ENCODE measurements around the gene ADAM23. TPM values are rescaled to one million over a fixed set of nuclear protein-coding genes. Genes with fewer than 3 reads are reported as not detected.

The ADAM23 gene
- total RNA-seq, 1 experiment from 2014 or later: 24.6 TPM

DNA sequence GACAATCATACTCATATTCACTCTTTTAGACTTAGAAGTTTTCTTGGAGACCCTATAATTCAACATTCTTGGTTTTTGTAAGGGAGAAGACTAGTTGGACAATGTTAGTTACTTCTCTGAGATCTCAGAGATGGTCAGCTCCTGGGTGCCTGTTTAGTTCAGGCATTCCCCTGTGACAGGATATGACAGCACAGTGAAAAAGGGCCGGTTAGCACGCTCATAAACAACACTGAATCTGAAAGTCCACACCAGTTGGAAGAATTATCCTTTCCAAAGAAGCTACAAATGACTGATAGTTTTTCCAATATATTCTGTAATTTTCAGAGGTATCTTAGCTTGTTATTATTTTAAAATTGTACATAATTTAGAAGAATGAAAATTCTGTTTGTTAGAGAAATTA lies 75.7 kb downstream of the ADAM23 start (continued):
- TF ChIP-seq, protein P1, sequence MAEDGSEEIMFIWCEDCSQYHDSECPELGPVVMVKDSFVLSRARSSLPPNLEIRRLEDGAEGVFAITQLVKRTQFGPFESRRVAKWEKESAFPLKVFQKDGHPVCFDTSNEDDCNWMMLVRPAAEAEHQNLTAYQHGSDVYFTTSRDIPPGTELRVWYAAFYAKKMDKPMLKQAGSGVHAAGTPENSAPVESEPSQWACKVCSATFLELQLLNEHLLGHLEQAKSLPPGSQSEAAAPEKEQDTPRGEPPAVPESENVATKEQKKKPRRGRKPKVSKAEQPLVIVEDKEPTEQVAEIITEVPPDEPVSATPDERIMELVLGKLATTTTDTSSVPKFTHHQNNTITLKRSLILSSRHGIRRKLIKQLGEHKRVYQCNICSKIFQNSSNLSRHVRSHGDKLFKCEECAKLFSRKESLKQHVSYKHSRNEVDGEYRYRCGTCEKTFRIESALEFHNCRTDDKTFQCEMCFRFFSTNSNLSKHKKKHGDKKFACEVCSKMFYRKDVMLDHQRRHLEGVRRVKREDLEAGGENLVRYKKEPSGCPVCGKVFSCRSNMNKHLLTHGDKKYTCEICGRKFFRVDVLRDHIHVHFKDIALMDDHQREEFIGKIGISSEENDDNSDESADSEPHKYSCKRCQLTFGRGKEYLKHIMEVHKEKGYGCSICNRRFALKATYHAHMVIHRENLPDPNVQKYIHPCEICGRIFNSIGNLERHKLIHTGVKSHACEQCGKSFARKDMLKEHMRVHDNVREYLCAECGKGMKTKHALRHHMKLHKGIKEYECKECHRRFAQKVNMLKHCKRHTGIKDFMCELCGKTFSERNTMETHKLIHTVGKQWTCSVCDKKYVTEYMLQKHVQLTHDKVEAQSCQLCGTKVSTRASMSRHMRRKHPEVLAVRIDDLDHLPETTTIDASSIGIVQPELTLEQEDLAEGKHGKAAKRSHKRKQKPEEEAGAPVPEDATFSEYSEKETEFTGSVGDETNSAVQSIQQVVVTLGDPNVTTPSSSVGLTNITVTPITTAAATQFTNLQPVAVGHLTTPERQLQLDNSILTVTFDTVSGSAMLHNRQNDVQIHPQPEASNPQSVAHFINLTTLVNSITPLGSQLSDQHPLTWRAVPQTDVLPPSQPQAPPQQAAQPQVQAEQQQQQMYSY (CRISPR knock-in tag; IDR thresholded peaks at IDR 0.05): no peak
- TF ChIP-seq, protein P2, sequence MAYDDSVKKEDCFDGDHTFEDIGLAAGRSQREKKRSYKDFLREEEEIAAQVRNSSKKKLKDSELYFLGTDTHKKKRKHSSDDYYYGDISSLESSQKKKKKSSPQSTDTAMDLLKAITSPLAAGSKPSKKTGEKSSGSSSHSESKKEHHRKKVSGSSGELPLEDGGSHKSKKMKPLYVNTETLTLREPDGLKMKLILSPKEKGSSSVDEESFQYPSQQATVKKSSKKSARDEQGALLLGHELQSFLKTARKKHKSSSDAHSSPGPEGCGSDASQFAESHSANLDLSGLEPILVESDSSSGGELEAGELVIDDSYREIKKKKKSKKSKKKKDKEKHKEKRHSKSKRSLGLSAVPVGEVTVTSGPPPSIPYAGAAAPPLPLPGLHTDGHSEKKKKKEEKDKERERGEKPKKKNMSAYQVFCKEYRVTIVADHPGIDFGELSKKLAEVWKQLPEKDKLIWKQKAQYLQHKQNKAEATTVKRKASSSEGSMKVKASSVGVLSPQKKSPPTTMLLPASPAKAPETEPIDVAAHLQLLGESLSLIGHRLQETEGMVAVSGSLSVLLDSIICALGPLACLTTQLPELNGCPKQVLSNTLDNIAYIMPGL (CRISPR knock-in tag; IDR thresholded peaks at IDR 0.05): no peak
- TF ChIP-seq, protein P3, sequence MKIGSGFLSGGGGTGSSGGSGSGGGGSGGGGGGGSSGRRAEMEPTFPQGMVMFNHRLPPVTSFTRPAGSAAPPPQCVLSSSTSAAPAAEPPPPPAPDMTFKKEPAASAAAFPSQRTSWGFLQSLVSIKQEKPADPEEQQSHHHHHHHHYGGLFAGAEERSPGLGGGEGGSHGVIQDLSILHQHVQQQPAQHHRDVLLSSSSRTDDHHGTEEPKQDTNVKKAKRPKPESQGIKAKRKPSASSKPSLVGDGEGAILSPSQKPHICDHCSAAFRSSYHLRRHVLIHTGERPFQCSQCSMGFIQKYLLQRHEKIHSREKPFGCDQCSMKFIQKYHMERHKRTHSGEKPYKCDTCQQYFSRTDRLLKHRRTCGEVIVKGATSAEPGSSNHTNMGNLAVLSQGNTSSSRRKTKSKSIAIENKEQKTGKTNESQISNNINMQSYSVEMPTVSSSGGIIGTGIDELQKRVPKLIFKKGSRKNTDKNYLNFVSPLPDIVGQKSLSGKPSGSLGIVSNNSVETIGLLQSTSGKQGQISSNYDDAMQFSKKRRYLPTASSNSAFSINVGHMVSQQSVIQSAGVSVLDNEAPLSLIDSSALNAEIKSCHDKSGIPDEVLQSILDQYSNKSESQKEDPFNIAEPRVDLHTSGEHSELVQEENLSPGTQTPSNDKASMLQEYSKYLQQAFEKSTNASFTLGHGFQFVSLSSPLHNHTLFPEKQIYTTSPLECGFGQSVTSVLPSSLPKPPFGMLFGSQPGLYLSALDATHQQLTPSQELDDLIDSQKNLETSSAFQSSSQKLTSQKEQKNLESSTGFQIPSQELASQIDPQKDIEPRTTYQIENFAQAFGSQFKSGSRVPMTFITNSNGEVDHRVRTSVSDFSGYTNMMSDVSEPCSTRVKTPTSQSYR (CRISPR knock-in tag; IDR thresholded peaks at IDR 0.05): no peak
- TF ChIP-seq, protein P4, sequence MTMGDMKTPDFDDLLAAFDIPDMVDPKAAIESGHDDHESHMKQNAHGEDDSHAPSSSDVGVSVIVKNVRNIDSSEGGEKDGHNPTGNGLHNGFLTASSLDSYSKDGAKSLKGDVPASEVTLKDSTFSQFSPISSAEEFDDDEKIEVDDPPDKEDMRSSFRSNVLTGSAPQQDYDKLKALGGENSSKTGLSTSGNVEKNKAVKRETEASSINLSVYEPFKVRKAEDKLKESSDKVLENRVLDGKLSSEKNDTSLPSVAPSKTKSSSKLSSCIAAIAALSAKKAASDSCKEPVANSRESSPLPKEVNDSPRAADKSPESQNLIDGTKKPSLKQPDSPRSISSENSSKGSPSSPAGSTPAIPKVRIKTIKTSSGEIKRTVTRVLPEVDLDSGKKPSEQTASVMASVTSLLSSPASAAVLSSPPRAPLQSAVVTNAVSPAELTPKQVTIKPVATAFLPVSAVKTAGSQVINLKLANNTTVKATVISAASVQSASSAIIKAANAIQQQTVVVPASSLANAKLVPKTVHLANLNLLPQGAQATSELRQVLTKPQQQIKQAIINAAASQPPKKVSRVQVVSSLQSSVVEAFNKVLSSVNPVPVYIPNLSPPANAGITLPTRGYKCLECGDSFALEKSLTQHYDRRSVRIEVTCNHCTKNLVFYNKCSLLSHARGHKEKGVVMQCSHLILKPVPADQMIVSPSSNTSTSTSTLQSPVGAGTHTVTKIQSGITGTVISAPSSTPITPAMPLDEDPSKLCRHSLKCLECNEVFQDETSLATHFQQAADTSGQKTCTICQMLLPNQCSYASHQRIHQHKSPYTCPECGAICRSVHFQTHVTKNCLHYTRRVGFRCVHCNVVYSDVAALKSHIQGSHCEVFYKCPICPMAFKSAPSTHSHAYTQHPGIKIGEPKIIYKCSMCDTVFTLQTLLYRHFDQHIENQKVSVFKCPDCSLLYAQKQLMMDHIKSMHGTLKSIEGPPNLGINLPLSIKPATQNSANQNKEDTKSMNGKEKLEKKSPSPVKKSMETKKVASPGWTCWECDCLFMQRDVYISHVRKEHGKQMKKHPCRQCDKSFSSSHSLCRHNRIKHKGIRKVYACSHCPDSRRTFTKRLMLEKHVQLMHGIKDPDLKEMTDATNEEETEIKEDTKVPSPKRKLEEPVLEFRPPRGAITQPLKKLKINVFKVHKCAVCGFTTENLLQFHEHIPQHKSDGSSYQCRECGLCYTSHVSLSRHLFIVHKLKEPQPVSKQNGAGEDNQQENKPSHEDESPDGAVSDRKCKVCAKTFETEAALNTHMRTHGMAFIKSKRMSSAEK (CRISPR knock-in tag; IDR thresholded peaks at IDR 0.05; ENCODE audit: borderline replicate concordance): no peak

DNA sequence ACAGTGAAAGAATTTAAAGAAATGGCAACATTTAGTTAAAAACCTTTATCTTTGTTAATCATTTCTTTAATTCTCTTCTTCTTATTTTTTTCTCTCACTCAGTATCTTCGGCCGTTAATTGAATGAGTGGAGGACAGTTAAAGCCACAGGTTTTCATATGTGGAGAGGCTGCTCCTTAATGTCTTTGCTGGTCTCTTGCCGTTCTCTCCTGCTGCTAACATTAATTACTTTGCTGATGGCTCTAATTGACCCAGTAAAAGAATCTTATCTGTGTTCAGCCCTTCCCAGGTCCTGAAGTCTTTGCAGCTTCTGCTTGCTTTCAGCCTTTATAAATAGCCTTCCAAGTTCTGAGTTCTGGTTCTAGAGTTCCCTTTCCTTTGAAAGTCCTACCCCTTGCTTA lies 77.1 kb downstream of the ADAM23 start:
- ChIA-PET CTCF (interaction anchor here (1.3 to 1.5 kb wide), 3 partner anchors 9 to 76 kb away, joined by 3 to 5 read pairs (median 4); no protein-coding TSS in a partner anchor), POLR2A (no interaction called here)
- Mint-ChIP-seq H3K36me3 (no peaks in the 10 kb centered on the region), H3K4me1 (peaks cover 14% of the 10 kb centered on the region), H3K27me3 (ENCODE audit: low read depth) (no peaks in the 10 kb centered on the region), H3K27ac (no peak overlapping the region), H3K9me3 (no peaks in the 10 kb centered on the region), H3K4me3 (no peak overlapping the region)
- TF ChIP-seq NR1H2 (CRISPR knock-in tag; IDR thresholded peaks at IDR 0.05): no peak
- DNase-seq (ENCODE audit: low spot score): no peak
- ATAC-seq: peak; percentile 57

DNA sequence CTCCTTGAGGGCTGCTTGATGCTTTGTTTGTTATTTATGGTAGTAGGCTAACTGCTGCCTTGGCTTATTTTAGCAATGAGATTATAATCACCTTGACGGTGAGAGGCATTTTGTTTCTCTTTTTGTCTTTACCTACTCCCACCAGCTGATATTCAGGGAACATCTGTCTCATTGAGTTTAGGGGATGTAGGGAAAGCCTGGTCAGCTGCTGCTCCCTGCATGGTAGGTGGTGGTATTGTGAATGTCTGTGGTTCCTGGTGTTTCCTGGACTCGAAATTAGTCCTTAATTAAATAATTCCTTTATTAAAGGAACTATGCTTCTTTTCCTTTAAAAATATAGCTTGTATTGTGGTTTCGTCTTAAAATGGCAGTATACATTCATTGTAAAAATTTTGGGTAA lies 77.8 kb downstream of the ADAM23 start:
- no peaks in the 10 kb centered on the region for H3K9me3 Mint-ChIP-seq
- no peak for DNase-seq (ENCODE audit: low spot score)
- TF ChIP-seq JUN (CRISPR knock-in tag; IDR thresholded peaks at IDR 0.05) (no peak), MXD4 (CRISPR knock-in tag; IDR thresholded peaks at IDR 0.05; ENCODE audit: borderline replicate concordance) (no peak), ZBTB21 (CRISPR knock-in tag; IDR thresholded peaks at IDR 0.05; ENCODE audit: borderline replicate concordance) (no peak)
- TF ChIP-seq, protein P5, sequence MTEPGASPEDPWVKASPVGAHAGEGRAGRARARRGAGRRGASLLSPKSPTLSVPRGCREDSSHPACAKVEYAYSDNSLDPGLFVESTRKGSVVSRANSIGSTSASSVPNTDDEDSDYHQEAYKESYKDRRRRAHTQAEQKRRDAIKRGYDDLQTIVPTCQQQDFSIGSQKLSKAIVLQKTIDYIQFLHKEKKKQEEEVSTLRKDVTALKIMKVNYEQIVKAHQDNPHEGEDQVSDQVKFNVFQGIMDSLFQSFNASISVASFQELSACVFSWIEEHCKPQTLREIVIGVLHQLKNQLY (CRISPR knock-in tag; IDR thresholded peaks at IDR 0.05): no peak
- TF ChIP-seq, protein P6, sequence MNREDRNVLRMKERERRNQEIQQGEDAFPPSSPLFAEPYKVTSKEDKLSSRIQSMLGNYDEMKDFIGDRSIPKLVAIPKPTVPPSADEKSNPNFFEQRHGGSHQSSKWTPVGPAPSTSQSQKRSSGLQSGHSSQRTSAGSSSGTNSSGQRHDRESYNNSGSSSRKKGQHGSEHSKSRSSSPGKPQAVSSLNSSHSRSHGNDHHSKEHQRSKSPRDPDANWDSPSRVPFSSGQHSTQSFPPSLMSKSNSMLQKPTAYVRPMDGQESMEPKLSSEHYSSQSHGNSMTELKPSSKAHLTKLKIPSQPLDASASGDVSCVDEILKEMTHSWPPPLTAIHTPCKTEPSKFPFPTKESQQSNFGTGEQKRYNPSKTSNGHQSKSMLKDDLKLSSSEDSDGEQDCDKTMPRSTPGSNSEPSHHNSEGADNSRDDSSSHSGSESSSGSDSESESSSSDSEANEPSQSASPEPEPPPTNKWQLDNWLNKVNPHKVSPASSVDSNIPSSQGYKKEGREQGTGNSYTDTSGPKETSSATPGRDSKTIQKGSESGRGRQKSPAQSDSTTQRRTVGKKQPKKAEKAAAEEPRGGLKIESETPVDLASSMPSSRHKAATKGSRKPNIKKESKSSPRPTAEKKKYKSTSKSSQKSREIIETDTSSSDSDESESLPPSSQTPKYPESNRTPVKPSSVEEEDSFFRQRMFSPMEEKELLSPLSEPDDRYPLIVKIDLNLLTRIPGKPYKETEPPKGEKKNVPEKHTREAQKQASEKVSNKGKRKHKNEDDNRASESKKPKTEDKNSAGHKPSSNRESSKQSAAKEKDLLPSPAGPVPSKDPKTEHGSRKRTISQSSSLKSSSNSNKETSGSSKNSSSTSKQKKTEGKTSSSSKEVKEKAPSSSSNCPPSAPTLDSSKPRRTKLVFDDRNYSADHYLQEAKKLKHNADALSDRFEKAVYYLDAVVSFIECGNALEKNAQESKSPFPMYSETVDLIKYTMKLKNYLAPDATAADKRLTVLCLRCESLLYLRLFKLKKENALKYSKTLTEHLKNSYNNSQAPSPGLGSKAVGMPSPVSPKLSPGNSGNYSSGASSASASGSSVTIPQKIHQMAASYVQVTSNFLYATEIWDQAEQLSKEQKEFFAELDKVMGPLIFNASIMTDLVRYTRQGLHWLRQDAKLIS (CRISPR knock-in tag; IDR thresholded peaks at IDR 0.05; ENCODE audit: borderline replicate concordance): no peak
- TF ChIP-seq, protein P7, sequence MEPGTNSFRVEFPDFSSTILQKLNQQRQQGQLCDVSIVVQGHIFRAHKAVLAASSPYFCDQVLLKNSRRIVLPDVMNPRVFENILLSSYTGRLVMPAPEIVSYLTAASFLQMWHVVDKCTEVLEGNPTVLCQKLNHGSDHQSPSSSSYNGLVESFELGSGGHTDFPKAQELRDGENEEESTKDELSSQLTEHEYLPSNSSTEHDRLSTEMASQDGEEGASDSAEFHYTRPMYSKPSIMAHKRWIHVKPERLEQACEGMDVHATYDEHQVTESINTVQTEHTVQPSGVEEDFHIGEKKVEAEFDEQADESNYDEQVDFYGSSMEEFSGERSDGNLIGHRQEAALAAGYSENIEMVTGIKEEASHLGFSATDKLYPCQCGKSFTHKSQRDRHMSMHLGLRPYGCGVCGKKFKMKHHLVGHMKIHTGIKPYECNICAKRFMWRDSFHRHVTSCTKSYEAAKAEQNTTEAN (CRISPR knock-in tag; IDR thresholded peaks at IDR 0.05): no peak
- ChIA-PET POLR2A (no interaction called here), CTCF (interaction anchor here (1.3 to 1.5 kb wide), 3 partner anchors 10 to 76 kb away, joined by 3 to 5 read pairs (median 4); no protein-coding TSS in a partner anchor)
- H3K36me3 Mint-ChIP-seq: no peaks in the 10 kb centered on the region
- H3K4me1 Mint-ChIP-seq: peaks cover 14% of the 10 kb centered on the region
- ATAC-seq: peak; percentile 39; the same call in 1 of the 2 replicates
- H3K27me3 Mint-ChIP-seq (ENCODE audit: low read depth): no peaks in the 10 kb centered on the region
- no peak overlapping the region for H3K27ac Mint-ChIP-seq
- H3K4me3 Mint-ChIP-seq: no peak overlapping the region

Data from WTC11 (cell line).